Measurements from ENCODE around the gene RFTN1. TPM values are rescaled to one million over a fixed set of nuclear protein-coding genes. Genes with fewer than 3 reads are reported as not detected.

The RFTN1 gene
- total RNA-seq, 1 experiment from 2014 or later: 2.2 TPM

GRCh38 chr3:16374935-16375245 is 138.6 kb downstream of the RFTN1 start:
- Mint-ChIP-seq H3K36me3 (ENCODE audit: insufficient read depth in 1 of 3, low read depth in 3 of 3) (peaks cover 0 to 6% (median 5%) of the 10 kb centered on the region in 3 experiments; a peak in 6 of 7 replicates), H3K27ac (no peak overlapping the region), H3K4me1 (peaks cover 22 to 46% of the 10 kb centered on the region in 2 experiments), H3K9me3 (peaks cover 5 to 6% of the 10 kb centered on the region in 2 experiments; a peak in 3 of 5 replicates), H3K4me3 (no peak overlapping the region), H3K27me3 (ENCODE audit: low read depth) (peaks cover 2% of the 10 kb centered on the region; the same call in 1 of the 2 replicates)
- WGBS (ENCODE audit: extremely low coverage, insufficient read length, low lambda C conversion rate): no CpG with 5 or more reads among the region's 2 CpGs
- Histone ChIP-seq H3K23ac (ENCODE audit: insufficient read length, low read depth, low read length) (no peak overlapping the region), H2BK12ac (ENCODE audit: insufficient read length, low read depth, low read length) (no peak overlapping the region), H3K4ac (ENCODE audit: low read depth, low read length) (no peak overlapping the region), H3K4me2 (ENCODE audit: insufficient read depth, insufficient read length, low read length) (no peak overlapping the region), H3K27me3 (ENCODE audit: insufficient read depth, low read length) (no peaks in the 10 kb centered on the region), H3T11ph (ENCODE audit: low read length) (no peak overlapping the region), H2AK5ac (ENCODE audit: insufficient read length, low read length) (no peak overlapping the region), H2BK5ac (ENCODE audit: insufficient read length, low read length) (no peak overlapping the region), H3K23me2 (ENCODE audit: insufficient read length, low read depth, low read length, poor library complexity, severe bottlenecking) (no peaks in the 10 kb centered on the region), H3K79me1 (ENCODE audit: insufficient read depth, low read depth, low read length, poor library complexity, severe bottlenecking) (no peaks in the 10 kb centered on the region), H2BK15ac (ENCODE audit: low read depth, low read length) (no peak overlapping the region), H2BK20ac (ENCODE audit: low read depth, low read length, poor library complexity, severe bottlenecking) (no peak overlapping the region), H4K91ac (ENCODE audit: insufficient read length, low read depth, low read length) (no peak overlapping the region), H3K18ac (ENCODE audit: insufficient read length, low read depth, low read length) (no peak overlapping the region), H3K56ac (ENCODE audit: insufficient read length, low read depth, low read length) (no peak overlapping the region), H4K8ac (replicated peaks; ENCODE audit: insufficient read length, low read depth, low read length) (no peak overlapping the region), H3K9me3 (ENCODE audit: control insufficient read depth, low read depth, low read length) (no peaks in the 10 kb centered on the region), H4K5ac (ENCODE audit: insufficient read length, low read depth, low read length) (no peak overlapping the region), H3K27ac (ENCODE audit: insufficient read length, low read depth, low read length) (no peak overlapping the region), H3K4me1 (ENCODE audit: insufficient read depth, low read length) (no peaks in the 10 kb centered on the region), H3K9ac (ENCODE audit: extremely low read depth, insufficient read length, low read length) (no peak overlapping the region), H4K20me1 (ENCODE audit: control insufficient read depth, insufficient read depth, insufficient read length) (no peaks in the 10 kb centered on the region), H3K14ac (ENCODE audit: insufficient read depth, low read length) (no peak overlapping the region; the same call in 1 of the 2 replicates), H2BK120ac (ENCODE audit: low read depth, low read length, poor library complexity, severe bottlenecking) (no peak overlapping the region), H2AFZ (ENCODE audit: low read length) (no peak overlapping the region), H3K79me2 (ENCODE audit: insufficient read depth, low read length) (no peaks in the 10 kb centered on the region)
- TF ChIP-seq, protein P1, sequence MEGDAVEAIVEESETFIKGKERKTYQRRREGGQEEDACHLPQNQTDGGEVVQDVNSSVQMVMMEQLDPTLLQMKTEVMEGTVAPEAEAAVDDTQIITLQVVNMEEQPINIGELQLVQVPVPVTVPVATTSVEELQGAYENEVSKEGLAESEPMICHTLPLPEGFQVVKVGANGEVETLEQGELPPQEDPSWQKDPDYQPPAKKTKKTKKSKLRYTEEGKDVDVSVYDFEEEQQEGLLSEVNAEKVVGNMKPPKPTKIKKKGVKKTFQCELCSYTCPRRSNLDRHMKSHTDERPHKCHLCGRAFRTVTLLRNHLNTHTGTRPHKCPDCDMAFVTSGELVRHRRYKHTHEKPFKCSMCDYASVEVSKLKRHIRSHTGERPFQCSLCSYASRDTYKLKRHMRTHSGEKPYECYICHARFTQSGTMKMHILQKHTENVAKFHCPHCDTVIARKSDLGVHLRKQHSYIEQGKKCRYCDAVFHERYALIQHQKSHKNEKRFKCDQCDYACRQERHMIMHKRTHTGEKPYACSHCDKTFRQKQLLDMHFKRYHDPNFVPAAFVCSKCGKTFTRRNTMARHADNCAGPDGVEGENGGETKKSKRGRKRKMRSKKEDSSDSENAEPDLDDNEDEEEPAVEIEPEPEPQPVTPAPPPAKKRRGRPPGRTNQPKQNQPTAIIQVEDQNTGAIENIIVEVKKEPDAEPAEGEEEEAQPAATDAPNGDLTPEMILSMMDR (conservative IDR thresholded peaks at IDR 0.05): no peak
- DNase-seq: no peak
